NCI-H1417 treated with DMSO at 0.1 percent for 48 hours (cell line): ENCODE data around the gene TLE3.
"Not testable (repeated sequence)": the region's sequence is repeated elsewhere in the genome, so short reads cannot be mapped to it uniquely, and the experiment has no call there.

Experiments
- DNase-seq: peaks from one replicate; lab custom pipeline; 2025; lab: John Stamatoyannopoulos, UW

Gene TLE3

DNA sequence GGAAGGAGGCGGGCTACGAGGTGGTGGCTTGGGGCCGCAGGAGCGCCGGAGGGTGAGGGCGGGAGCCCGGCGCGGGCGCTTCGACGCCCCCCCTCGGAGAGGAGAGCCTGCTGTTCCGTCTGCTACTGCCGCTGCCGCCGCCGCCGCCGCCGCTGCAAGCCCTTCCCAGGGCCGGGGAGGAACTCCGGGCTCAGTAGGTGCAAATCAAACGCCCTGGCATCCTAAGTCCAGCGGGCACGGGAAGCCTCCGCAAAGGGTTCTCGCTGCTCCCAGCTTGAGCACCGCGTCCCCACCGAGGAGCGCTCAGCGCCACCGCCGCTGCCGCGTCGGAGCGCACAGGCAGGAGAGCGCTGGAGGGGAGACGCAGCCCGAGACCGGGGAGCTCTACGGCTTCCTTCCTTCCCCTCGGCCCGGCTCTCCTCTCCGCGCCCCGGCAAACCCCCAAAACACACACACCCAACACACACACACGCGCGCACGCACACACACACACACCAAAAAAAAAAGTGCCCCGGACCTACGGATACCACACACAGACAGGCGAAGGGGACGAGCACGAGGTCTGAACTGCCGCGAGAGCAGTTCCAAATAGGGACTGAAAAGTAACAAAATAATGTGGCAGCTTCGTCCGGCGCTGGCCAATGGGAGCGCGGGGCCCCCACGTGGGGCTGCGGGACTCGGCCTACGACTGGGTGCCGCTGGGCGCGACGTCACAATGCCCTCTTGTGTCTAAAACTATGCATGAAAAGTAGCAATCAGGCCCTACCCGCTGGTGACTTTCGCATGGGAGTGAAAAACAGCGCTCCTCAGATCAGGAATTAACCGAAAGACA is at the start of gene TLE3:
TSS of gene TLE3 (minus strand) at position 597 of the 832 bp plus-strand sequence. CDS start 1,119 bp downstream, outside the sequence.
- peak; percentile 92 for DNase-seq

DNA sequence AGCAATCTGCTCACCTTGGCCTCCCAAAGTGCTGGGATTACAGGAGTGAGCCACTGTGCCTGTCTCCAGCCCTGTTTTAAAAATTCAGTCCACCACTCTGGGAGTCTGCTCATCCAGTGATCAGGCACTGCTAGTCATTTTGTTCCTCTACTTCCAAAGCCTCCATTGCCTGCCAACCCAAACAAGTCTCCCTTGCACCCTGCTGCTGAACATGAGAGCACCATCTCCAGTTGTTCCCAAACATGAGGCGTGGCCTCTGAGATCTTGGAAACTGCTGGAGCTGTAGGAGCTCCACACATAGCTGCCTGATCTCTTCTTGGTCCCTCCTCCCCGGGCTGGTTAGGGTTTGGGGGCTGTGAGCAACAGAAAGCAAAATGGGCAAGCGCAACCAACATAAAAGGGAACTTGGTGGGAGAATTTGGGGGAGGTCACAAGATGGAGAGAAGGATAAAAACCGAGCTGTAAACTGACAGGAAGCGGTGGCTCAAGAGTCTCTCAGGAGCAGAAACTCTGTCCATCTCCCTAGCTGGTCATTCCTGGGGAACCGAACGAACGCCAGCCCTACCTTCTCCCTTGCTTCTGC is 49.6 kb upstream of the TLE3 start:
- DNase-seq: no peak

DNA sequence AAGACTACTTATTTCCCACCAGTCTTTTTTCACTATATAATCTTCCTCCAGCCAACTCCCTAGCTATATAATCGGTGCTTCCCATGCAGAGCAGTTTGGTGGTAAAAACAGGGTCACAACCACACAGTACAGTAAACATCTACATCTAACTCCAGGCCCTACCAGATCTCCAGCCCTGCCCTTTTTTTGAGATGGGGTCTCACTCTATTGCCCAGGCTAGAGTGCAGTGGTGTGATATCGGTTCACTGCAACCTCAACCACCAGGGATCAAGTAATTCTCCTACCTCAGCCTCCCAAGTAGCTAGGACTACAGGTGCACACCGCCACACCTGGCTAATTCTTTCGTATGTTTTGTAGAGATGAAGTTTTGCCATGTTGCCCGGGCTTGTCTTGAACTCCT is 49.1 kb upstream of the TLE3 start:
- no peak for DNase-seq

DNA sequence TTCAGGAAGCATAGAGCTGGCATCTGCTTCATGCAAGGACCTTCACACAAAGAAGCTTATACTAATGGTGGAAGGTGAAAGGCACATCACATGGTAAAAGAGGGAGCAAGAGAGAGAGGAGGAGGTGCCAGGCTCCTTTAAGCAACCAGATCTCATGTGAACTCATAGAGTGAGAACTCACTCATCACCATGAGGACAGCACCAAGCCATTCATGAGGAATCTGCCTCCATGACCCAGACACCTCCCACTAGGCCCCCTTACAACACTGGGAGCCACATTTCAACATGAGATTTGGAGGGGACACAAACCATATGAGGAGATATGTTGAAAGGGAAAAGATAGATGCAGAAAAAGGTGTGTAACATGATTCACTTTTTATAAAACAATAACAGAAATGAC is 48.4 kb upstream of the TLE3 start:
- no peak for DNase-seq

DNA sequence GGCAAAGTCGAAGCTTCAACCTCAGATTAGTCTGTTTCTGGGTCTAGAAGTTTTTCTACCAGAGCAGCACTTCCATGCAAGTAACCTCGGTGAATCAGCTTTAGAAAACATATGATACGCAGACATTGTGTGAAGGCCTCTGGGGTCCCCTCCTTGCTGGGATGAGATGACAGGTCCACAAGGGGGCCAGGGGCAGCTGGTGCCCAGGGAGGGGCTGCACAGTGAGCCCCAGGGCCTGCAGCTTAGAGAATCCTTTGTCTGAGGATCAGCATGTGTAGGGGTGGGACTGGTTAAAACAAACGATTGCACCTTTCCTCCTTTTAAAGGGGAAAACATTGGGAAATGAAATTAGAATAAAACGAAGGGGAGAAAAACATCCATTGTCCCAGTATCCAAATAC is 47.5 kb upstream of the TLE3 start:
- DNase-seq: no peak

DNA sequence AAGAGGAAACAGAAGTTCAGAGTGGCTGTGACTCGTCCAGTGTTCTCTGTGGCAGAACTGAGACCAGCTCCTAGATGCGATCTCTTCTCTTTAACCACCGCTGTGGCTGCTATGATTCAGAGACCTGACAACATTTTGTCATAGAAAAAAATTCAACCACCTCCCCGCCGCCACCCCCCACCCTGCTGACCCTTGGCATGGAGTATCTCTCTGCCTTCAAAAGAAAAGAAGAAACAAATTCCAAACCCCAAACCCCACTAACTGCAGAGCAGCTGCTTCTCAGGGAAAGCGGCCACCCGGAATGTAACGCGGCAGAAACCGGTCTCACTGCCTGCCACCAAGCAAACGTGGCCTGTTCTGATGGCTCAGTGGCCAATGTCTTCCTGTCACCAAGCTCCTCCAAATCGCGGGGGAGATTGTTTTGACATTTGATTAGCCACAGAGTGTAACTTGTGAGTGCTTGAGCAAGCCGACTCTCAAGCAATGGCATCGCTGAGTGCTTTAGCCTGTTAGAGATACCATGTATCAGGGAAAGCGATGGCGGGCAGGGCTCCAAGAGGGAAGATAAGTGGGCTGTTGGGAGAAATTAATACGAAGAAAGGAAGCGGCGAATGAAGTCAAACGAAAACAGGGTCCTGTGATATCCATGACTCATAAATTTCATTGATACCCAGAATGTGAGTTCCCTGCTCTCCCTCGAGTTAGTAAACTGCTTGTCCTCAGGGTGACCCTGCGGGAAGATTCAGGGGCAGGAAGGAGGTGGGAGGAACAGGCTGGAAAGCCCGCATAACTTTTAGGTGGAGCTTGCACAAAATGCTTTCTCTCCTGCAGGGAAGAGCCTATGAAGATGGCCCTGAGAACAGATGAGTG is 44.8 kb upstream of the TLE3 start:
- no peak for DNase-seq

DNA sequence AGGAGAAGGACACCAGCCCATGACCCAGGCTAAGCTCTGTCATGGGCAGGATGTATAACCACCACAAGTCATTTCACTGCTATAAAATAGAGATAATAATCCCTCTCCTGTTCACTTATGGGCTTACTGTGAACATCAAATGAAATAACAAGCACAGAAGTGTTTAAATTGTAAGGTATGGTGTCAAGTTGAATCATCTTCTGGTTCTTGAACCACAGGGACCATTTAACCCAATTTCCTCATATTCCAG is 44.3 kb upstream of the TLE3 start:
- no peak for DNase-seq

DNA sequence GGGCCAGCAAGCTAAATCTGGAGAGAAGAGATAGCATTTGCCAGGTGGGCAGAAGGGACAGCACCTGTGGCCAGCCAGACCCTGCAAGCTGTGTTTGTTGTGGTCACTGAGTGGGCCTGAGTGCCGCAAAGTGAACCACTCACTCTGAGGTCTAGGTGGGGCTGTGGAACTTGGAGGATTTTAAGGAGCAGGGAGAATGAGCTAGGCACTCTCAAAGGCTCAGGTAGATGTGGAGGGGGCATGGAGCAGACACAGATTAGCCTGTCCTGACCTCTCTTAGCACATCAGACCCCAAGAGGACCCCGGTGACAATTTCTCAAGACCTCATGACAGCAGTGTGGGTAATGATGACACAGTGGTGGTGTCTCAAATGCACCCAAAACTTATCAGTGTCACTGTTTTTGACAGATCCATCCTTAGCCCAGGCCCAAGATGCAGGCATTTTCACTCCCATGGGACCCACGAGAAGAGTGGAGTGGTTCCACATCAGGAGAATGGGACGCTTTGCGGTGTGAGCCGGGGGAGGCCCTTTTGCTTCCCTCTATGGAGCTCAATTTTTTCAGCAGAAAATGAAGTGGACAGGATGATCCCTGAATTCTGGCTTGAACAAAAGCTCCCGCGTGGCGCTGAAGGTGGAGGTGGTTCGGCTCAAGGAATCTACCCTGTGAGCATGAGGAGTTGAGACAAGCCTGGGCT is 43.8 kb upstream of the TLE3 start:
- DNase-seq: no peak

DNA sequence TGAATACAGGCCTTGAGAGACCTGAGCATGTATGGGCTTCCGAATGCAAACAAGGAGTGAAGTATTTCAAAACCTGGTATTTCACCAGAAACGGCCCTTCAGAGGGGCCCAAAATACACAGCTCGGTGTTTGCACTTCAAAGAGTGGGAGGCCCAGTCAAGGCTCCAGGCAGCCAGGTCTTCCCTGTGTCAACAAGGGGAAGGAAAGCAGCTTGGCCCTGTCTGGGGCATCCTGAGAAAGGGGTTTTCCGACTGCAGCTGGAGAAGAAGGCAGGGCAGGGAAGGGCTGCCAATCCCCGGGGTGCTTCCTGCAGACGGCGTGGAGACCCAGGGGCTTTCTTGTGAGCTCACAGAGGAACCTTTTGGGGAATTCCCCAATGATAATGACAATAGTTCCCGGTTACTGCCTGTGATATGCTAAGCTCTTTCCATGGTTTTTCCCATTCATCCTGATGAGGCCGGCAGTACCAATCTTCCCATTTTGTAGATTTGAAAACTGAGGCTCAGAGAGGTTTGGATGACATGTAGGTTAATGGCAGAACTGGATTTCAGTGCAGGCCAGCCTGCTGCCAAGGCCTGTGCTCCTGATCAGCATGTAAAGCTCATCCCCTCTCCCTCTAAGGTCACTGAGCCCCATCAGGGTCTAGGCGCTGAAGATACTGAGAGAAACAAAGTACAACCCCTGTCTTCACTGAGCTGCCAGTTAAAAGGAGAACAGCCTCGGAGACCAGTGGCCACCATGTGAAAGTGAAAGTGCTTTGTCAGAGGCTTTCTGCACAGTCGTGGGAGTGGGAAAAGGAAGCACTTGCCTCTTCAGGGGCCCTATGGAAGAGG is 43.0 kb upstream of the TLE3 start:
- DNase-seq: no peak

DNA sequence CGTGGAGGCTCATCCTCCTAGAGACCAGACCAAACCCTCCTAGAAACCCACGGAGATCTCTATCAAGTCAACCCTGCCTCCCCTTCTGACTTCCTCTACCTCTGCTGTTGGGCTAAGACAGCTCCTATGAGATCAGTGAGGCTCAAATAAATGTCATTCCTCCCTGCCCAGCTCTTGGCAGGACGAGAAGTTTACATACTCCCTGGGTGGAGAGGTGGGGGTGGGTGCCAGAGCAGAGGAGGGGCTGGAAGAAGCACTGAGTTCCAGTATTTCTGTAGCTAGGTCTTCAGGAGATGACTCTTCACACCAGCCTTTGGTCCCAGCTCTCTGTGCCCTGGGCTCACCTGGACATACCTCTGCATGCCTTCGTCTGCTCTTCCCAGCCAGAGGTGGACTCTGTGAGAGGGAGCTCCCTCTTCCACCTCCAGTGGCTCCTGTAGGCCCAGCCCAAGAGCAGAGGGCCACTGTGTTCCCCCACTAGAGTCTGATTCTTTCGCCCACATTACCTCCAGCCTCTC is 42.4 kb upstream of the TLE3 start:
- no peak for DNase-seq

DNA sequence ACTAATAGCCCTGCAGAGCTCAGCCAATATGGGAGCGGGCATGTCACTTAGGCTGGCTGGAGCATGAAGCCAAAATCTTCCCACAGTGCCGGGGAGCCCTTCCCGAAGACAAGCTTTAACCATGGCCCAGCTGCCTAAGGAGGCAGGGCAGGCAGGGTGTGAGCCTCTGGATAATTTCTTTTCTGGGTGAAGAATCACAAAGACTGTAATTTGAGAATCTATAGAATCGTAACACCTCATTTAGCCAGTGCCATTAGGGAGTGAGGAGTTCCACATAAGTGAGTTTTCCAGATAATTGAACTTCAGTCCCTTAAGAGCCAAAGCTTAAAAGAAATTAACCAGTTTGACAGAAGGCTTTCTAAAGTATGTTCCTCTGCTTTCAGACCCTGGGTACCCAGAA is 40.2 kb upstream of the TLE3 start:
- DNase-seq: no peak

DNA sequence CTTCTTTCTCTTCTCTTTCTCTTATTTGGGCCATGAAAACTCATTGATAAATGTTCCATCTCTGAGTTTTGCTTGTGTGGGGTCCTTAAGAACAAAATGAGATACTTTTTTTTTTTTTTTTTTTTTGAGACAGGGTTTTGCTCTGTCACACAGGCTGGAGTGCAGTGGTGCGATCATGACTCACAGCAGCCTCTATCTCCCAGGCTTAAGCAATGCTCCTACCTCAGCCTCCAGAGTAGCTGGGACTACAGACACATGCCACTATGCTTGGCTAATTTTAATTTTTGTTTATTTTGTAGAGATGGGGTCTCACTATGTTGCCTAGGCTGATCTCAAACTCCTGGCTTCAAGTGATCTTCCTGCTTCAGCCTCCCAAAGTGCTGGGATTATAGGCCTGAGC is 39.3 kb upstream of the TLE3 start:
- DNase-seq: not testable (repeated sequence)

DNA sequence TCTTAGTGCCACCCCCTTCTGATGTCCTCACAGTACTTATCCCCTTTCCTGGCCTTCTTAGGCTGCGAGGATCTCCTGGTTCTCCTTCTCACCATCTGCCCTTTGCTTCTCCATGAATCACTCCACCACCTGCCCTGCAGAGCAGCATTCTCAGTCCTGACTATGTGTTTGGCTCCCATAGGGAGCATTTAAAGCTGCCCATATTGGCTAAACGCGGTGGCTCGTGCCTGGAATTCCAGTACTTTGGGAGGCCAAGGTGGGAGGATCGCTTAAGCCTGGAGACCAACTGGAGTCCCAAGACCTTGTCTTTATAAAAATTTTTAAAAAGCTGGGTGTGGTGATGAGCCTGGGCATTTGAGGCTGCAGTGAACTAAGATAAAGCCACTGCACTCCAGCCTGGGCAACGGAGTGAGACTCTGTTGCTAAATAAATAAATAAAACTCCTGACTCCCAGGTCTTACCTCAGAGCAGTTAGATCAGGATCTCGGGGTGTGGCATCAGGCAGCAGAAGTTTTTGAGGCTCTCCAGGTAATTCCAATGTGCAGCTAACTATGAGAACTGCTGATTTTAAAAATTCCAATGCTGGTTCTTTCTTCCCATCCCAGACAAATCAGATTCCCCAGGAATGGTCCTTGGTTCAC is 36.2 kb upstream of the TLE3 start:
- no peak for DNase-seq

DNA sequence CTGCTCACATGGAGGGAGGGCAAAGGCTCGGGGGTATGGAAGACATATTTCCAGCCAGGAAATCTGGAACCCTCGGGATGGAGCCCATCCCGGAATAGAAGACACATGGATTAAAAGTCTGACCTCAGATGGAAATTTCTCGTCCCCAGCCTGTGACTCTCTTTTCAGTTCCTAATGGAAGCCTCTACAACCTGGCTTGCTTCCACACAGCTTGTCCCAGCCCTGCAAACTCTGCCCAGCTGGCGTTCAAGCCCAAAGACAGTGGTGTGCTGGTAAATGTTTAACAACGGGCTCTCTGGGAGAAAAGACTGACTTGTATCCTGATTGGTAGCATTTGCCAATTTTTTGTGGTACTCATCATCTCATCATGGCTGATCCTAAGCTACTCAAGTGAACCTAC is 35.6 kb upstream of the TLE3 start:
- no peak for DNase-seq

DNA sequence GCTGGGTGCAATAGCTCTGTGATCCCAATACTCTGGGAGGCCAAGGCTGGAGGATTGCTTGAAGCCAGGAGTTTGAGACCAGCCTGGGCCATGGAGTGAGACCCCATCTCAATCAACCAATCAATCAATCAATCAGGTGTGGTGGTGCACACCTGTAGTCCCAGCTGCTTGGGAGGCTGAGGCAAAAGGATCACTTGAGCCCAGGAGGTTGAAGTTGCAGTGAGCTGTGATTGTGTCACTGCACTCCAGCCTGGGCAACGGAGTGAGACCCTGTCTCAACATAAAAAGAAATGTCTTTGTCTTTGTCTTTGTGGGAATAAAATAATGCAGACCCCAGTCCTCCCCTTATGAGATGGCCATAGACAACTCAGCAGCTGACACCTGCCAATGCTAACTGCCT is 34.9 kb upstream of the TLE3 start:
- no peak for DNase-seq

DNA sequence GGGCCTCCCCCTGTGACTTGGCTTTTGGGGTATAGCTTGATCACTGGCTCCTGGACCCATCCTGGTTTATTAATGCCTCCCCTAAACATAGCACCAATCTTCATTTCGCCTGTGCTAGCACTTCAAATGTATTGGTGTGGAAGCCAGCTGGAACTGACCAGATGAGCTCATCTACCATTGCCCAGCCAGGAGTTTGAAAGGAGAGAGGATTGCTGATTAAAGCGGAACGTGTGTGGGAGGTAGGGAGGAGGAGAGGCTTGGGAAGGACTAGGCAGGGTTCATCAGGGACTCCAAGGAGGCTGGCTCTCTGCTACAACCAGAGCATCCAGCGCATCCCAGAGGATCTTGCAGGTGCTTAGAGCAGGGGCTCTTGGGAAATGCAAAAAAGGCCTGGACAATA is 34.4 kb upstream of the TLE3 start:
- no peak for DNase-seq

DNA sequence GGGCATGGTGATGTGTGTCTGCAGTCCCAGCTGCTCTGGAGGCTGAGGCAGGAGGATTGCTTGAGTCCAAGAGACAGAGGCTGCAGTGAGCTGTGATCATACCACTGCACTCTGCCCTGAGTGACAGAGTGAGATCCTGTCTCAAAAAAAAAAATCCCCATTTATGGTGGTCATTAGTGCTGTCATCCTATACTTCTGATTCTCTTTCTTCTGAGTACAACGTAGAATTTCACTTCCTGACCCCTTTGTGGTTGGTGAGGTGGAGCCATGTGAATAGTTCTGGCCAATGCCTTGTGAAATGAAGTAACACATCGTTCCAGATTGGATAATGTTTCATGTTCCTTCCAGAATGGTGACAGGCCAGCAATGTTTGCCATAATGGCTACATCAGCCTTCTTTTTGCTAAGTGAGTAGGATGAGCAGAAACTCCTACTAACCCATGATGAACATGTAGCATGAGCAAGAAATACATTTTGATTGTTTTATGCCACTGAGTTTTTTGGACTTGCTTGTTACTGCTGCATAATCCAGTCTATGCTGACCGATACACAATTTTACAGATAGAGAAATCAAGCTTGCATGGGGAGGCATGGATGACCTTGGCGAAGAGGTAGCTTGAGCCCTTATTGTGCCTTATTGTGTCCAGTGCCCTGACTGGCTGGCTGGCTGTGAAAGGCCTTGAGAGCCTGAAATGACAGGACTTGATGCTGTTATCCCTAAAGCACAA is 30.9 kb upstream of the TLE3 start:
- no peak for DNase-seq

DNA sequence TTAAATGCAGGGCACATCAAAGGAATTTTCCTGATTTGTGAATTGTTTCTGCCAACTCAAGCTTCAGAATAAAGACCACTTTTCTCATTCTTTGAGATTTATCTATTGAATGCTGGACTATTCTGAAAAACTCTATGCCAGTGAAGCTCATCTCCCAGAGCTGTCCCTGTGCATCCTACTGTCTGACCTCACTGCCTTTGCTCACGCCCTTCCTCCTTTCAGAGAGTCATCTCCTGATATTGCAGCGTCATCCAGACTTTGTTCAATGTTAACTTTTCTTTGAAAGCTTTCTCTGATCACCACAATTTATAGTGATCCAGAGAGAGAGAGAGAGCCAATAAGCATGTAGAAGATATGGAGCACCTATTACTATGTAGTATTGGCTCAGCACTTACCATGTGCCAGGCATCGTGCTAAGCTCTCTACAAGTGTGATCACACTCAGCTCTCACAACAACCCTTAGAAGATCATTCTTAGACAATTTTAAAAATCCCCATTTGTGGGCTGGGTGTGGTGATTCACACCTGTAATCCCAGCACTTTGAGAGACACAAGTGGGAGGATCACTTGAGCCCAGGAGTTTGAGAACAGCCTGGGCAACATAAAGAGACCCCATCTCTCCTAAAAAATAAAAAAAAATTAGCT is 30.2 kb upstream of the TLE3 start:
- no peak for DNase-seq

DNA sequence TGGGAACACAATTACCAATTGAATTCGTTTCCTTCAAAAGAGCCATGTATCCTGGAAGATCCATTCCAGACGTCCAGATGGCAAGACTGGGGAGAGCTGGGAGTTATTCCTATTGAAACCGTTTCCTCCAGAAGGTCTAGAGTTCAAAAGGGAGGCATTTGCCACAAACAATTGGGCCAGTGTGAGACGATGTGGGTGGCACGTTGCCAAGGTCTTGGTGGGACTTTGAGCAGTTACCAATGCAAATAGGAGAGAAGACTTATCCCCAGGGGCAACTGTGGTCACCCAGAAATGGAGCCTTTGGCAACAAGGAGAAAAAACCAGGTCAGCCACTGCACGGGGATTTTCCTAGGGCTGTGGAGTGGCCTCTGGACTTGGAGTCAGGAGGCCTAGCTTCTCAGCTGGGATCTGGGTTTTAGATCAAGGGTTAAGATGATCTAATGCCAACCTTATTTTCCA is 29.6 kb upstream of the TLE3 start:
- no peak for DNase-seq

DNA sequence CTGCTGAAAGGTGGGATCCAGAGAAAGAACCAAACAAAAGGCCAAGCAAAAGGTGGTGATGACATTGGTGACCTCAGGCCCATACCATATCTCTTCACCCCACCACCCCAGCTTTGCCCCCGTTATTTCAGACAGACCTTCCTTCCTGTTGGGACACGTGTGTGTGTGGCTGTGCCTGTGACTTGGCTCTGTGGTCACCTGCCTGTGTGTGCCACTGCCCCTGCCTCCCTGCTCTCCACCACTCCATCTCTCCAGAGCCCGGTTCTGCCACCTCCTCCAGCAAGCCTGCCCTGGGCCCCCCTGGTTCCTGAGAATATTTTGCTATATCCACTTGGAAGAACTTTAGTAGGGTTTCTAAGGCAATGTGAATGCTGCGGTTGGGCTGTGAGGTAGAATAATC is 28.6 kb upstream of the TLE3 start:
- DNase-seq: no peak
